Heart left ventricle (tissue), 16 donors: ENCODE results near the gene SNX21. TPM values are rescaled to one million over a fixed set of nuclear protein-coding genes. Genes with fewer than 3 reads are reported as not detected.

Source experiments
- ATAC-seq, 4 donors: fragments of 200-7000 bp; cut with Tn5 transposase; one replicate each; pipeline ENCODE4 v1.9.1; 2020 to 2022; ENCODE audit warnings: moderate library complexity in 4 of 4, mild to moderate bottlenecking in 3 of 4, moderate number of reproducible peaks in 1 of 4
- DNase-seq, 5 donors: peaks; one replicate each; pipeline ENCODE4 v3.0.0-alpha.2; 2020
- H3K27ac ChIP-seq, 12 donors: fragments of 200-600 bp; sonication (generic) in 4 of 12; one replicate each; pipeline versions ENCODE4 v1.5.0 to v1.8.0; 2016 to 2022; ENCODE audit warnings: mild to moderate bottlenecking in 2 of 12
- H3K27me3 ChIP-seq, 9 donors: fragments of 200-600 bp; sonication (generic) in 2 of 9; one replicate each; pipeline versions ENCODE4 v1.5.1 to v1.8.0; 2016 to 2022; ENCODE audit warnings: mild to moderate bottlenecking in 3 of 9
- H3K36me3 ChIP-seq, 9 donors: fragments of 200-600 bp; sonication (generic) in 2 of 9; one replicate each; pipeline versions ENCODE4 v1.5.0 to v1.8.0; 2018 to 2022; ENCODE audit warnings: mild to moderate bottlenecking in 2 of 9
- H3K4me1 ChIP-seq, 12 donors: fragments of 200-600 bp; sonication (generic) in 4 of 12; one replicate each; pipeline versions ENCODE4 v1.5.0 to v1.8.0; 2016 to 2022; ENCODE audit warnings: mild to moderate bottlenecking in 3 of 12
- H3K4me3 ChIP-seq, 12 donors: fragments of 200-600 bp; sonication (generic) in 4 of 12; one replicate each; pipeline versions ENCODE4 v1.5.0 to v1.8.0; 2017 to 2022; ENCODE audit warnings: mild to moderate bottlenecking in 9 of 12, moderate library complexity in 4 of 12
- H3K9me3 ChIP-seq, 12 donors: fragments of 200-600 bp; sonication (generic) in 4 of 12; one replicate each; pipeline versions ENCODE4 v1.5.0 to v1.8.0; 2016 to 2022; ENCODE audit warnings: mild to moderate bottlenecking in 1 of 12
- CTCF ChIP-seq, 12 donors: fragments of 200-600 bp; sonication (generic) in 4 of 12; IDR thresholded peaks; one replicate each; pipeline versions ENCODE4 v1.5.0 to v1.8.0; 2018 to 2022; ENCODE audit warnings: antibody characterized with exemption in 12 of 12, mild to moderate bottlenecking in 5 of 12
- POLR2A ChIP-seq, 2 donors: fragments of 450-650 bp; IDR thresholded peaks; one replicate each; pipeline ENCODE4 v1.6.1; 2017; ENCODE audit warnings: antibody characterized with exemption in 2 of 2, mild to moderate bottlenecking in 2 of 2, moderate library complexity in 2 of 2
- WGBS, 4 donors: extraction: QIAGEN DNeasy Blood & Tissue Kit in 2 of 4; methylation state at CpG; one replicate each; pipeline versions ENCODE4 v1.1.5 to v1.1.7; 2013 to 2018; 5-methylcytosine and 5-hydroxymethylcytosine counted together
- intact Hi-C, 10 donors: fragments of 100-400 bp; cut with DNase I; formaldehyde crosslinking; loops; one replicate each; pipeline versions ENCODE4 v1.11.1 to v1.14.2; 2022
- polyA plus RNA-seq, 2 donors: library from polyadenylated mRNA; stranded (reverse); fragments of 200-250 nt; gene quantifications; one replicate each; pipeline ENCODE4 v1.2.3, GENCODE V29; 2013
- total RNA-seq, 9 donors: library from RNA; depleted of rRNA in 2 of 9; stranded (reverse); fragments of >200 nt in 2 of 9; fragmentation: NEBNext Ultra II Directional in 3 of 9; extraction: Animal tissue kit (Norgen Biotek cat#: 25700) in 3 of 9; gene quantifications; one replicate each; pipeline versions ENCODE4 v1.1.0 to v1.2.4, GENCODE V29; 2016 to 2023
- donor health status: ischemic (EF 13 %, LVEDD 7.1; RV severe dilation, severe dysfunction).
- donor health status: healthy with polysubstance abuse.
- donor health status: DM: no; HTN: yes; CAD: no.
- donor health status: DM: no; HTN: no; CAD: no.
- donor health status: ischemic (EF 25% LVEDD 6.9; RV normal size, moderate dysfunction).
- donor health status: ischemic (EF 25% LVEDD 5.7; RV mildly dilated, moderate dysfunction).
- donor health status: healthy.
- donor health status: DM: yes; HTN: yes; CAD: no.
- donor health status: ischemic (EF 35%, LVEDD 5.7; RV mildly dilated, moderate dysfunction).
- donor health status: nonischemic (EF 11% LVEDD 7.7; RV severe dilation, severe dysfunction).
- donor health status: DM: yes; HTN: yes; CAD: no.
- donor health status: PGD.
- donor health status: ischemic (EF 29% LVEDD 5.4; RV normal size, mild dysfunction).
- donor health status: nonischemic (EF 23%, LVEDD 6.1; RV moderate dilation, normal function).

Gene SNX21
- total and polyA plus RNA-seq, 11 donors = 13.7 to 45.6 (median 18.9) TPM

GRCh38 chr20:45863543-45864470 lies 30.2 kb downstream of the SNX21 start:
- H3K4me3 ChIP-seq = no peak overlapping the region

GRCh38 chr20:45866454-45866853 lies 32.9 kb downstream of the SNX21 start:
- TF ChIP-seq CTCF (IDR thresholded peaks at IDR 0.05) (no peak), POLR2A (IDR thresholded peaks at IDR 0.05) (no peak)
- H3K27me3 ChIP-seq = no peaks in the 10 kb centered on the region
- no peaks in the 10 kb centered on the region for H3K36me3 ChIP-seq
- intact Hi-C loops = no loop called here
- H3K27ac ChIP-seq = no peak overlapping the region
- no peaks in the 10 kb centered on the region for H3K4me1 ChIP-seq
- ATAC-seq (no peak), DNase-seq (no peak)
- no peaks in the 10 kb centered on the region for H3K9me3 ChIP-seq
- WGBS, 4 donors = 90 to 99% (median 97%) methylated on average over 5 of the region's 5 CpGs
- no peak overlapping the region for H3K4me3 ChIP-seq

More at GRCh38 chr20:45863543-45864470, 30.2 kb downstream of the SNX21 start:
- no peaks in the 10 kb centered on the region for H3K36me3 ChIP-seq
- peaks cover 0 to 3% (median under 1%) of the 10 kb centered on the region in 12 donors for H3K4me1 ChIP-seq
- ATAC-seq = no peak
- no peaks in the 10 kb centered on the region for H3K9me3 ChIP-seq
- H3K27ac ChIP-seq = no peak overlapping the region
- intact Hi-C loops = no loop called here
- 90 to 92% (median 91%) methylated on average over 7 of the region's 7 CpGs for WGBS, 4 donors
- H3K27me3 ChIP-seq = no peaks in the 10 kb centered on the region
- no peak for DNase-seq
- no peak for TF ChIP-seq CTCF (IDR thresholded peaks at IDR 0.05)
- TF ChIP-seq POLR2A (IDR thresholded peaks at IDR 0.05) = no peak

- Histone ChIP-seq H3K27me3 (no peaks in the 10 kb centered on the region), H3K27ac (no peak overlapping the region), H3K4me1 (no peaks in the 10 kb centered on the region), H3K9me3 (no peaks in the 10 kb centered on the region), H3K36me3 (no peaks in the 10 kb centered on the region), H3K4me3 (no peak overlapping the region)
- intact Hi-C loops = no loop called here
- no peak for ATAC-seq
- TF ChIP-seq CTCF (IDR thresholded peaks at IDR 0.05) (no peak), POLR2A (IDR thresholded peaks at IDR 0.05) (no peak)
- WGBS, 4 donors = 91 to 94% (median 92%) methylated on average over 6 of the region's 6 CpGs
- no peak for DNase-seq
Observed at GRCh38 chr20:45867136-45867818, 33.7 kb downstream of the SNX21 start.

- H3K36me3 ChIP-seq = peaks cover 0 to 2% (median 0%) of the 10 kb centered on the region in 9 donors
- intact Hi-C loops = no loop called here
- no peak for TF ChIP-seq POLR2A (IDR thresholded peaks at IDR 0.05)
- TF ChIP-seq CTCF (IDR thresholded peaks at IDR 0.05) = no peak
- H3K4me1 ChIP-seq = no peaks in the 10 kb centered on the region
- no peaks in the 10 kb centered on the region for H3K9me3 ChIP-seq
- ATAC-seq = no peak
- H3K27ac ChIP-seq = no peak overlapping the region
- no peaks in the 10 kb centered on the region for H3K27me3 ChIP-seq
- no peak overlapping the region for H3K4me3 ChIP-seq
- no peak for DNase-seq
Observed at GRCh38 chr20:45867819-45868176, 34.2 kb downstream of the SNX21 start.
